ENCODE measurements around the gene REPS1.

GRCh38 chr6:138963531-138963930 lies 24.5 kb downstream of the REPS1 start:
- no peak for TF ChIP-seq POLR2AphosphoS5 (IDR thresholded peaks at IDR 0.05)
- TF ChIP-seq, protein P1, sequence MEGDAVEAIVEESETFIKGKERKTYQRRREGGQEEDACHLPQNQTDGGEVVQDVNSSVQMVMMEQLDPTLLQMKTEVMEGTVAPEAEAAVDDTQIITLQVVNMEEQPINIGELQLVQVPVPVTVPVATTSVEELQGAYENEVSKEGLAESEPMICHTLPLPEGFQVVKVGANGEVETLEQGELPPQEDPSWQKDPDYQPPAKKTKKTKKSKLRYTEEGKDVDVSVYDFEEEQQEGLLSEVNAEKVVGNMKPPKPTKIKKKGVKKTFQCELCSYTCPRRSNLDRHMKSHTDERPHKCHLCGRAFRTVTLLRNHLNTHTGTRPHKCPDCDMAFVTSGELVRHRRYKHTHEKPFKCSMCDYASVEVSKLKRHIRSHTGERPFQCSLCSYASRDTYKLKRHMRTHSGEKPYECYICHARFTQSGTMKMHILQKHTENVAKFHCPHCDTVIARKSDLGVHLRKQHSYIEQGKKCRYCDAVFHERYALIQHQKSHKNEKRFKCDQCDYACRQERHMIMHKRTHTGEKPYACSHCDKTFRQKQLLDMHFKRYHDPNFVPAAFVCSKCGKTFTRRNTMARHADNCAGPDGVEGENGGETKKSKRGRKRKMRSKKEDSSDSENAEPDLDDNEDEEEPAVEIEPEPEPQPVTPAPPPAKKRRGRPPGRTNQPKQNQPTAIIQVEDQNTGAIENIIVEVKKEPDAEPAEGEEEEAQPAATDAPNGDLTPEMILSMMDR (IDR thresholded peaks at IDR 0.05 in 8 of 11, conservative IDR thresholded peaks at IDR 0.05 in 3 of 11) = no peak

Data from spleen (tissue), 7 donors.